GM21367 (cell line): ENCODE results near the gene GALNT3.

Experiments used
- ATAC-seq: cut with Tn5 transposase; IDR thresholded peaks from one replicate; pipeline ENCODE4 v1.9.1; 2021; ENCODE audit not compliant: unreplicated experiment

GALNT3 gene

DNA sequence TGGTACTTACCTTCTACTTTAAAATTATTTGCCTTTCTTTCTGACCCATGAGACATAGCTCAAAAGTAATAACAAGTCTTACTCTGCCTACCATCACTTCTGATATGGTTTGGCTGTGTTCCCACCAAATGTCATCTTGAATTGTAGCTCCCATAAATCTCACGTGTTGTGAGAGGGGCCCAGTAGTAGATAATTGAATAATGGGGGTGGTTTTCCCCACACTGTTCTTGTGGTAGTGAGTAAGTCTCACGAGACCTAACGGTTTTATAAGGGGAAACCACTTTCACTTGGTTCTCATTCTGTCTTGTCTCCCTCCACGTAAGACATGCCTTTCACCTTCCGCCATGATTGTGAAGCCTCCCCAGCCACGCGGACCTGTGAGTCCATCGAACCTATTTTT, 47.5 kb downstream of the GALNT3 start:
- no peak for ATAC-seq

DNA sequence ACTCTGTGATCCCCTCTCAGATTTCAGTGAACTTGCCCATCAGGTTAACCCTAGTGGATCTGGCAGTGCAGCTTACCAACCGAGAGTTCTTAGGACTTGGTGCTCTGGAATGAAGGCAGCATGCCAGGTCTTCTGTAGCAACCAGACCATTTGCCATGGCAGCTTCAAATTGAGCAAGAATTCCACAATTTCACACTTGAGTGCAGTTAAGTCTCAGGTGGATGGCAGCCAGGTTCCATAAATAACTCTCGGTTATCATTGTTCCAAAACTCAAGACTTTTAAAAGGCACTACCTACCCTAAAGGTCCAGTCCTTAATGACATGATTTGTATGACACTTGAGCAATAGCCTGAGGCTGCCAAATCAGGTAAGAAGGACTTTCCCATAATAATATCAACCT, 48.1 kb downstream of the GALNT3 start:
- no peak for ATAC-seq

DNA sequence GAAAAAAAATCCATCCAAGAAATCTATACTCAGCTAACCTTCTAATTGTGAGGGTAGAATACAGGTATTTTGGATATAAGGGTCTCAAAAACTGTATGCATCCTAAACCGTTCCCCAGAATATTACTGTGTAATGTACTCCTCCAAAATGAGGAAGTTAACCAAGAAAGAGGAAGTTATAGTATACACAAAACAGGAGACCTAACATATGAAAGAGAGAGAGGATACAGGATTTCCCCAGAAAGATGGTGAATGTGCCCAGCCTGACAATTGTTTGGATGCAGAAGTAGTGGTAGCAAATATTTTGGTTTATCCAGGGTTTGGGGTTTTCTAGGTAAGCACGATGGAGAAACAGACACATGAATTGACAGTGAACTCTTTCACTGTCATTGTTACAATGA, 50.6 kb downstream of the GALNT3 start:
- ATAC-seq, result peak; percentile 96

DNA sequence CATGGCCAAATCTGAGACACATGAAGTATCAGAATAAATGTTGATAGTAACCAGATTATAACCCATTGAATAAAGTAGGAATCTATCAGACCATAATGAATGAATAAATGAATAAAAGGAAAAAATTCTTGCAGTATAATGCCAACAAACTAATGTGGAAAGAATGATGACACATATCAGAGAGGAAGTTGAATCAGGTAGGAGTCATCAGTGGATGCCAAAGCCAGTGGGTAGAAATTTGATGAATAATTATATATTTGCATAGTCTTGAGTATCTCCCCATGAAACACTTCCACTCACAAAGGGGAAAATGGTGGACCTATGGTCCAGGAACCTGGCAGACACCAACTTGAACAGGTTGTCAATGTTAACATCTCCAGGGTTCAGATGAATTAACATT, 68.6 kb downstream of the GALNT3 start:
- no peak for ATAC-seq

DNA sequence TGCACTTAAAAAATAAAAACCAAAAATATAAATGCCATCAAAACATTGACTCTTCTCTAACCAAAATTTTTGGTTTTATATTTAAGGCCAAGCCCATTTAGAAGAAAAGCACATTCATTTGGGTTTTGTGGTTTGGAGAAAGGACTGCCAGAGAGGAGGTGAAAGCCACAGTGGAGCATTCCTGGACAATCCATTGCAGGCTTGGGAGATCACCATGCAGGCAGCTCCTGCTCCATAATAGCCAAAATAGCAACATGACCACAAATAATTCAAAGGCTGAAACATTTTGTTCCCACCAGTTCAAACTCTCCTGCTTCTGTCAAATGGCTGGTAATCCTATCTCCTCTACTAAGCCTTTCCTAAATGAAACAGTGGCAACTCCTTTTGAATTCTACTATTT, 73.5 kb downstream of the GALNT3 start:
- no peak for ATAC-seq

DNA sequence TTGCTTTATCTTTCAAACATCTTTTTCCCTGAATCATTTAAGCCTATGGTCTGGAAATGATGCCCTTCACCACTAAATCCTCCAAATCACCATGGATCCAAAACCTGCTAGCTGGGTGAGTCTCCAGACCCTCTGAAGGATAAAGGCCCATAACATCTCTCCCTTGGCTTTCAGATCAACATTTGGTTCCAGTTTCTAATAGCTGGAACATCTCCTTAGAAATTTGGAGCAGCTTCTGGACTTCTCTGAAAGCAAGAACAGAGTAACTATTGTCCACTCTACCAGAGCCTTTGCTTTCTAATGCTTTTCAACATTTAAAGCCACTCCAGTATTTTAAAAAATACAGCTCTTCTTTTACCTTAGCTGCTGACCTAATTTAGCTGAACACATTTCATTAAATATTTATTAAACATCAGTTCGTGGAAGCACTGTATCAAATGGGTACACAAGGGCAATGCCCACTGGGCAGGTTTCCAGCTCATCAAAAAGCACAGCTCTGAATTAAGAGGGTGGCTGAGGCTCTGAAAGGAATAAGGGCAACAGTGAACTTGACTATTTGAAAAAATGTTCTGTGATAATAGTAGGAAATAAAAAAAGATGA, 75.3 kb downstream of the GALNT3 start:
- no peak for ATAC-seq

DNA sequence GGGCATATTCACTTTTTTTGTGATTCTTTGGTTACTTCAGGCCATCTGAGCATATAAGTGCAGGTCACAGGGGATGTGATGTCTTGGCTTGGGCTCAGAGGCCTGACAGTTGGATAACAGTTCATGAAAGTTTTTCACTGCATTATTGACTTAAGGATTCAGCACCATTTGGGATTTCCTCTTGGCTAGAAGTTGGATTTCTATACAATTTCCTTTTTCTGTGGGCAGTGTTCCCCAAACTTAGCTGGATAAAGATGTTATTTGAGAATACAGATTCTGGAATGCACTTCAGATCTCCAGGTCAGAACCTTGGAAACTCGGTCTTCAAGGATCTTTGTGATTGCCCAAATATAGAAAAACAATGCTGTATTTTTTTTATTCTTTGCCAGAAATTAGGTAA, 78.0 kb downstream of the GALNT3 start:
- ATAC-seq, result no peak

DNA sequence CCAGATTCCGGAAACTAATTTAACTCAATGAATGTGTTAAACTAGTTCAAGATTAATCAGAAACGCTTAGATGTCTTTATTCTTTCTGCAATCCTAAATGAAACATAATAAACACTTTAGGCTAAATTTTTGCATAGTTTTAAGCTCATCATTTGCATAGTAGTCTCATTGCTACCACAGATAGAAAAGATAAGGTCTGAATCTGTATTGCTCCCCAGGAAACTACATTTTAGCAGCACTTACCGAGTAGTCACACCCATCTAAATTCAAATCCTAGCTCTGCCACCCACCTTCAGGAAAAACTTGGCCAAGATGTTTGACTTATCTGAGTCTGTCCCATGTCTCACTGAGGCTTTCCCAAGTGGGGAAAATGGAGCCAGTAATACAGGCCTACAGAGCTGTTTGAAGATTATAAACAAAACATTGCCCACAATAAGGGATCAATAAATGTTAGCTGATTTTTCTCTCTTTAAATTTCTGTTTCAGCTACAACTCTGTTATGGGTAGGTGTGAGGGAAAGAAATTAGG, 87.0 kb downstream of the GALNT3 start:
- ATAC-seq, result no peak

DNA sequence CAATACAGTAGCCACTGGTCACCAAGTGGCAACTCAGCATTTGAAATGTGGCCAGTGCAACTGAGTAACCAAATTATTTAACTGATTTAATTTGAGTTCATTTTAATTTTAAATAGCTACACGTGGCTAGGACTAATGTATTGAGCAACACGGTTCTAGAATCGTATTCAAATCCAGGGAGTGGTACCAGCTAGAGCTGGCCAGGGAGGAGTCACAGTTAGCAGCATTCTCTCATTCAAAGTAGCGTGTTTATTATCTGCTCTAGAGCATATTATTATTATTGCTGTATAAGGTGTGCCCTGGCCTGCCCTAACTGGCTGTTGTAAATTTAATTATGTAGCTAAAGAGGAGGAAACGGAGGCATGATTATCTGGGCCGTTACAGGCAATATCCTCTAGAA, 92.9 kb downstream of the GALNT3 start:
- ATAC-seq, result no peak

DNA sequence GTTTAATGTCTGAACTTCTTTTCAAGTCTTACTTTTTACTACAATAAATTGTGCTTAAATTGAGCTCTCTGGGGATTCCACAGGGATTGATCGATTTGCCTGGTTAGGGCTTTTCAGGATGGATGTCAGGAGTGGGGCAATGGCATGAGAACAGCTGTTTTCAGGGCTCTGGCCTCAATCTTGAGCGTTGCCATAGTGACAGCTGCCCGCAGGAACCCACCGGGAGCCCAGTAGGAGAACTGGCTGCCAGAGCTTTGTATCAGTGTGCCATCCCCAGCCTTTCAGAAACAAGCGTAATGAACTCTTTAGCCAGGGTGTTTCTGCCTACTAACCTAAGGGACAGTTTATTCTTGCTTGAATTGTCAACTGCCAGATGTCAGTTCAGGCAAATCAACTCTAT, 93.5 kb downstream of the GALNT3 start:
- ATAC-seq, result no peak

DNA sequence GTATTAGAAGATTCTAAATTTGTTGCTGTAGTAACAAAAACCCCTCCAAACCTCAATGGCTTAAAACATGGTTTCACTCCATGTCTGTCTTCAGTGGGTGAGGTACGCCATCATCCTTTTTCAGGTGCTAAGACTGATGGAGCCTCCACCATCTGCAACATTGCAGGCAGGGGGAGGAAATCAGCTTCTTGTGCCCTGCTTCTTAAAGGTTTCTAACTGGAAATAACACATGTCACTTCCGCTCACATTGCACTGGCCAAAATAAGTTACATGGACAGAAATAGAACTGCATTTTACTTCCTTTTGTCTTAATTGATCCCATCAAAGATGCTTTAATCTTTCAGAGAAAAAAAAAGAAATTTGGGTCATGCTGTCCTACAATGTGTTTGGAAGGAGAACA, 94.1 kb downstream of the GALNT3 start:
- no peak for ATAC-seq

DNA sequence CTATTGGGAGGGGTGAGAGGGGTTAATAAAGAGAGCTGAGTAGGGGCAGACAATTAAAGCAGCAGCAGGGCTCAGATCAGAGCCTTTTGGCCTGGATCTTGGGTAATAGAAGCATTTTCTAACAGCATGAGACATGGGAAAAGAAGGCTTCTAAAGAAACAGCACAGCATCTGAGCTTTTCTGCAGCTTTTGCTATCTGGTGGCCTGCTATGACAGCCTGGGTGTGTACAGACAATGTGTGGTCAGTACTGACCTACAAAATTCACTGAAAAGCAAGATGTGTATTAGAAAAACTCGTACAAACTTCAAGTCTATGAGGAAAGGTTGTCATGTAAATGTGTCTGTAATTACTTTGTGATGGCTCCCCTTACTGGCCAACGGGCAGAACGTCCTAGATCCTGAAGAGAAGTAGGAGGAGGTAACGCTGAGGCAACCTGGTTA, 95.6 kb downstream of the GALNT3 start:
- ATAC-seq, result peak; percentile 74

DNA sequence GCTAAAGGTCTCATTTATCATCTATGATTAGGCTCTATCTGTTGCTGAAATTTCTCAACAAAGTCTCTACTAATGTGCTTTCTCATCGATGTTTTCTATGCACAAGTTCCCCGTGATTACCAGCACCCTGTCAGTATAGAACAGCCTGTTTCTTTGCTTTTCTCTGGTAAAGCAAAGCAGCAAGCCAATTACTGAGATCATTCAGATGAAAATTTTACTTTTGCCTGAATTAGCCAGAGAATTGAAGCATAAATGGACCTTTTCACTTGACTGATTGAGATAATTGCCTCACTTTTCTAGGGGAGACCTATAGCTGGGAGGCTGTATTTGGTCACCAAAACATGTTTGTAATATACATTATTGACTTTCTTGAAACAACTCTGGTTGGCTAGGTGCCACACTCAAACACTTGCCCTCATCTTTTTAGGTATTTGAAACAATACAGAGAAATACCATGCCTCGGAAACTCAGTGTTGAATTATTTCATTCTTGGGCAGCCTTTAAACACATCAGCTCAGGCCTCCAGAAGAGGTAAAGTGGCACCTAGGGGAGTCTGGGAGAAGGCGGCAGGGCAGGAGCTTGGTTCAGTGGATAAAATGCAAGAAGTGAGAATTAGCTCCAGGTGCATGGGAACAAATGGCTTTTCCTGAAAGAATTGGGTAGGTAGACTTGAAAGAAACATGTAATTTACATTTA, 96.2 kb downstream of the GALNT3 start:
- ATAC-seq, result no peak
